HTR-8/SVneo (cell line): Measurements from ENCODE around the gene MCCC1.
A peak's percentile ranks its signal among the peaks of the same experiment; 100 is the strongest.

ENCODE experiments used
- DNase-seq: peaks from one replicate; pipeline ENCODE4 v3.0.0; 2011; ENCODE audit warnings: low spot score, mixed read lengths; ENCODE audit not compliant: insufficient read length
- FAIRE-seq: peaks from 2 replicates; lab custom pipeline; 2011; peaks lifted over from hg19 to GRCh38; lab: Jason Lieb, UNC

MCCC1 gene

DNA sequence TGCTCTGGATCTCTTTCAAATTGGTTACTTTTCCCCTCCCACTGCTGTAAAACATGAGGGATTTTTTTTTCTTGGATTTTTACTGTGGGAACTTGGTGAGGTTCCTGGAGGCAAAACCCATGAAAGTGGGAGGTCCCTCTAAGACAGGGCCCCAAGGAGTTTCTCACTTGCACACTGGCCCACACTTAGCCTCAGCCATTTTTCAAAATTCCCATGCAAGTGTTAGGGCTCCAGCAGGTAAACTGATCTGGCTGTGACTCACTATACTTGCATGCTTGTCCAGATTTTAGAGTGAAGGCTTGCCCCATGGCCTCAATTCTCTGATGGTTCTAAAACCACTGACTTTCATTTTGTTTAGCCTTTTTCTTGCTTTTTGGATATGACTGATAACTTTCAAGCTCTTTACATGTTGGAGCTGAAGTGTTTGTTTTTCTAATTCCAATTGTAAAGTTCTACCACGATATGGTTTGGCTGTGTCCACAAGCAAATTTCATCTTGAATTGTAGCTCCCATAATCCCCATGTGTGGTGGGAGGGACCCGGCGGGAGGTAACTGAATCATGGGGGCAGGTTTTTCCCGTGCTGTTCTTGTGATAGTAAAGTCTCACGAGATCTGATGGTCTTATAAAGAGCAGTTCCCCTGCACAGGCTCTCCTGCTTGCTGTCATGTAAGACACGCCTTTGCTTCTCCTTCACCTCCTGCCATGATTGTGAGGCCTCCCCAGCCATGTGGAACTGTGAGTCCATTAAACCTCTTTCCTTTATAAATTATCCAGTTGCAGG, 37.7 kb downstream of the MCCC1 start:
- no peak for FAIRE-seq
- DNase-seq = no peak

DNA sequence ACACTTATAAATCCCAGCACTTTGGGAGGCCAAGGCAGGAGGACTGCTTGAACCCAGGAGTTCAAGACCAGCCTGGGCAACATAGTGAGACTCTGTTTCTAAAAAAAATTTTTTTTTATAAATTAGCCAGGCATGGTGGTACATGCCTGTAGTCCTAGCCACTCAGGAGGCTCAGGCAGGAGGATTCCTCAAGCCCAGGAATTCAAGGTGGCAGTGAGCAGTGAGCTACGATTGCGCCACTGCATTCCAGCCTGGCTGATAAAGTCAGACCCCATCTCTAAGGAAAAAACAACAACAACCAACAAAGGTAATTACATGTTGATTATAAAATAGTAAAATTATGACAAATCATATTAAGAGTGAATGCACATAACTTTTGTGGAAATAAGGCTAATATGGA, 40.9 kb downstream of the MCCC1 start:
- no peak for FAIRE-seq
- DNase-seq = no peak

DNA sequence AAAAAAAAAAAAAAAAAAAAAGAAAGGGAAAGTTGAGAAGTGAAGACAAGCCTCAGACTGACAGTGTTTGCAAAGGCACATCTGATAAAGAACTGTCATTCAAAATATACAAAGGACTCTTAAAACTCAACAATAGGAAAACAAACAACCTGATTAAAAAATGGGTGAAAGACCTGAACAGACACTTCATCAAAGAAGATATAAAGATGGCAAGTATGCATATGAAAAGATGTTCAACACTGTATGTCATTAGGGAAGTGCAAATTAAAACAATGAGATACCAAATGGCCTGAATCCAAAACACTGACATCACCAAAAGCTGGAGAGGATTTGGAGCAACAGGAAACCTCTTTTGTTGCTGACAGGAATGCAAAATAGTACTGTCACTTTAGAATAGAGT, 48.6 kb downstream of the MCCC1 start:
- FAIRE-seq = no peak
- no peak for DNase-seq

DNA sequence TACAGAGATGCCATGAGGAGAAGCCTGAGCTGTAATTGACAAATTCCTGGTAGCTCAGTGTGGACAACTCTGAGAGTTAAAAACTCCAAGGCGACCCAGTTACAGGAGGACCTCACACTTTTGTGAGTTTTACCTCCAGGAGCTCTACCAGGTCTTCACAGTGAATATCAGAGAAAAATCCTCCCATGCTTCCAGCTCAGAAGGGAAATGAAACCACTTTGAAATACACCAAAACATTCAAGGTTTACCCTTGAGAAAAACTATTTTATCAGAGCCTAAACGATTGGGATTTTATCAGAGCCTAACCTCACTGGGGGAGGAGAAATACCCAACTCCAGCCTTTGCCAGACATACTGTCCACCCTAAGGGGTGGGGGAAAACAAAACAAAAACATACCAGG, 52.4 kb downstream of the MCCC1 start:
- FAIRE-seq (no peak), DNase-seq (no peak)

DNA sequence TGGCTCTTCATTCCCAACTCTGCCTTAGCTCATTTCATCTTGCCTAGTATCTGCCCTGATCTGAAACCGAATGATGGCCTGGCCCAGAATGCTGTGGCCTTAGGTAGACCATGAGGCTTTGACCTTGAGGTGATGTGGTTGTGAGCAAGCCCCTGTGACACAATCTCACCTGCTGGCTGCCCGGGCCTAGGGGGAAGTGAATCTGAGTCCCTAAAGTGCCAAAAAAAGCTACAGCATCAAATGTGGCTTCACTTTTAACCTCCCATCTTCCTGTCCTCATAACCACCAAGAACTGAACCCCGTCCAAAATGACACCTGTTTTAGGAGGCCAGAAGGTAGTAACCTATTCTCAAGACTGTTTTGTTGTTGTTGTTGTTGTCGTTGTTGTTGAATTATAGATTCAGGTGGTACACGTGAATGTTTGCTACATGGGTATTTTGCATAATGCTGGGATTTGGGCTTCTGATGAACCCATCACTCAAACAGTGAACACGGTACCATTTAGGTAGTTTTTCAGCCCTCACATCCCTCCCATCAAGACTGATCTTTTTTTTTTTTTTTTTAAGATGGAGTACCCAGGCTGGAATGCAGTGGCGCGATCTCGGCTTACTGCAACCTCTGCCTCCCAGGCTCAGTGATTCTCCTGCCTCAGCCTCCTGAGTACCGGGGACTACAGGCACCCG, 54.6 kb downstream of the MCCC1 start:
- DNase-seq (no peak), FAIRE-seq (no peak)

DNA sequence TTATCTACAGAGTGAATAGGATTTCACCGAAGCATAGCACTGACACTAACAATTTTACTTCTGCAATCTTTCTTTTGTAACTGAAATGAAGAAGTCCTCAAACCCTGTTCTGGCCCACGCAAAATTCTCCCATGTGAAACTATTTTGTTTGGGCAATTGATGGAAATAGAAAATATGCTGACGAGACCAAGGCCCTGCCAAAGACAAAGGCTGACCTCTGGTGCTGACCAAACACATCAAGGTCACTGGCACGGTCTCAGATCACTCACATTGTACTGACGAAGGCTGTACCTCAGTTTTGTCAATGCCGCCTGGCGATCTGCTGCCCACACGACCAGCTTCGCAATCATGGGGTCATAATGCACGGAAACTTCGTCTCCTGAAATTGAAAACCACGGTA, 60.5 kb downstream of the MCCC1 start:
- FAIRE-seq (no peak), DNase-seq (no peak)

DNA sequence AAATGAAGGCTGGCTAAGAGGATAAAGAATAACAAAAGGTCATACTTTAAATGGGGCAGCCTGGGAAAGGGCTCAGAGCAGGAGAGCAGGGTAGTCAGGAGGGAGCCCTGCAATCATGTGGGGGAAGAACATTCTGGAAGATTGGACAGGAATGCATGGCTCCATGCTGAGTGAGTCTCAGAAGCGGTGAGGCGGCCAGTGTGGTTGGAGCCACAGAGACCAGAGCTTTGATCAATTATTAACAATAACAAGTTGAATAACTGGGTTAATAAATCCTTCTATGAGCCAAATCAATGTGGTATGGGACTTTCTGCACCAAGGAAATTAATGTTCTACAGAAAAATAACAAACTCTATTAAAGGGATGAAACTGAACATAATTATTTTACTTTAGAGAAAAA, 61.1 kb downstream of the MCCC1 start:
- FAIRE-seq (no peak), DNase-seq (no peak)

DNA sequence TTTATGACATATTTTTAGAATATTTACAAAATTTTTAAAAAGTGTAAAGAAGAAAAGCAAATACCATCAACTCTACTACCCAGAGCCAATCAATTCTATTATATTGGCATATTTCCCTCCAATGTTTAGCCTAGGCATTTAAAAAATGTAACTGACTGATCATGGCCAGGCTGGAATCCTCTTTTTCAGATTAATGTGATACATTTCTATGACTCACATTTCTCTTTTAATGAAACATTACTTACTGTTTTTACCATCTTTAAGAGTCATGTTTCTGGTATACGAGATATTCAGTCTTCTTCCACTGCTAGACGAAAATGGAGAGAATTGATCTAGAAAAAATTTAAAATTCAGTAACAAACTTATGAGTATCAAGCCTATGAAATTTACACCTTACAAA, 65.5 kb downstream of the MCCC1 start:
- no peak for FAIRE-seq
- DNase-seq = peak; percentile 19

DNA sequence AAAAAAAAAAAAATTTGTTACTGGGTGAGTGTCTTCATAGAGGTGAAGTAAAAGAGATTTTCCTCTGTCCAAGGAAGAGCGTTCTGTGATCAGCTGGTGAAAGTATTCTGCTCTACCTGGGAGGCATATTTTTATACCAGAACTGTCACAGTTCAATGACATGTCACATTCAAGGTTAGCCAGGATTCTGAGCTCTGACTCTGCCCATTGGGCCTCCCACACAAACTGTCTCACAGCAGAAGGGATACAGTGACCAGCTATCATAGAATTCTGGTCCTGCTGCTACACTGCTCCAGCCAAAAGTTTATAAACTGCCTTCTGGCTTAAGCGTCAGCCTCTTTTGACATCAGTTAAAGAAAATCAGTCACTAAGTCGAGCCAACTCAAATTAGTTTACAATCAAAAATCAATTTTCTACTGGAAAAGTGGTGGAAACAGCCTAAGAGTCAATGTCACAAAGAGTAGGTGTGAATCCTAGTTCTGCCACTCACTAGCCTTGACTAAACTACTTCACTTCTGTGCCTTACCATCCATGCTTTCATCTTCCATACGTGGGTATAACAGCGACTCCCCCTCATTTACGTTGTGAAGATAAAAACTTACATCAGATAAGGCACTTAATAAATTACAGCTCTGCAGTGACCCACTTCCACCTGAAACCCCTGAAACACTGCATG, 66.3 kb downstream of the MCCC1 start:
- FAIRE-seq = peak; percentile 38

DNA sequence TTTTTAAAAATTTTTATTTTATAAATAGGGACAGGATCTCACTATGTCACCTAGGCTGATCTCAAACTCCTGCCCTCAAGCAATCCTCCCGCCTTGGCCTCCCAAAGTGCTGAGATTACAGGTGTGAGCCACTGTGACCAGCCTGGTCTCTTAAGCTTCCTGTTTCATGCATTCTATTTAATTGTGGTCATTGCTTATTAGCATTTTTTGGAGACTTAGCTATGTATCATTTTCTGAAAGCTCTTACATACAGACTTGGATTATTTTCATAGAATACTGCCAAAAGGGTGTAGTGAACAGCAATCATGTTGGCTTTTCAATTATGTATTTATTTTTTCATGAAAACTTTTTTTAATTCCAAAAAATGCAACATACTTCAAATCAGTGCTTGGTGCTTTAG, 67.5 kb downstream of the MCCC1 start:
- no peak for DNase-seq
- FAIRE-seq = no peak

More for the DNA sequence above, 66.3 kb downstream of the MCCC1 start:
- no peak for DNase-seq

DNA sequence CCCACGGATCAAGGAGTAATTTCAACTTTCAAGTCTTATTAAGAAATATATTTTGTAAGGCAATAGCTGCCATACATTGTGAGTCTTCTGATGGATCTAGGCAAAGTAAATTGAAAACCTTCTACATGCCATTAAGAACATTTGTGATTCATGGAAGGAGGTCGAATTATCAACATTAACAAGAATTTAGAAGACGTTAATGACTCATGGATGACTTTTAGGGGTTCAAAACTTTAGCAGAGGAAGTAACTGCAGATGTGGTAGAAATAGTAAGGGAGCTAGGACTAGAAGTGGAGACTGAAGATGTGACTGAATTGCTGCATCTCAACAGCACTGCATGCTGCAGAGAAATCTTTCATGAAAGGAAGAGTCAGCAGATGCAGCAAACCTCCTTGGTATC, 70.9 kb downstream of the MCCC1 start:
- FAIRE-seq (no peak), DNase-seq (no peak)

DNA sequence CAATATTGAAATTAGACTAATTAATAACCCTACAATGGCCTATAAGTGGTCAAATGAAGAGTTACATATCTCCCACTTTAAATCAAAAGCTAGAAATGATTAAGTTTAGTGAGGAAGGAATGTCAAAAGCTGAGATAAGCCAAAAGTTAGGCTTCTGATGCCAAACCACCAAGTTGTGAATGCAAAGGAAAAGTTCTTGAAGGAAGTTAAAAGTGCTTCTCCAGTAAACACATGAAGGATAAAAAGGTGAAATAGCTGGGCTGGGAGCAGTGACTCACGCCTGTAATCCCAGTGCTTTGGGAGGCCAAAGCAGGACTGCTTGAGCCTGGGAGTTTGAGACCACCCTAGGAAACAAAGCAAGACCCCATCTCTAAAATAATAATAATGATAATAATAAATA, 72.0 kb downstream of the MCCC1 start:
- DNase-seq (no peak), FAIRE-seq (no peak)

DNA sequence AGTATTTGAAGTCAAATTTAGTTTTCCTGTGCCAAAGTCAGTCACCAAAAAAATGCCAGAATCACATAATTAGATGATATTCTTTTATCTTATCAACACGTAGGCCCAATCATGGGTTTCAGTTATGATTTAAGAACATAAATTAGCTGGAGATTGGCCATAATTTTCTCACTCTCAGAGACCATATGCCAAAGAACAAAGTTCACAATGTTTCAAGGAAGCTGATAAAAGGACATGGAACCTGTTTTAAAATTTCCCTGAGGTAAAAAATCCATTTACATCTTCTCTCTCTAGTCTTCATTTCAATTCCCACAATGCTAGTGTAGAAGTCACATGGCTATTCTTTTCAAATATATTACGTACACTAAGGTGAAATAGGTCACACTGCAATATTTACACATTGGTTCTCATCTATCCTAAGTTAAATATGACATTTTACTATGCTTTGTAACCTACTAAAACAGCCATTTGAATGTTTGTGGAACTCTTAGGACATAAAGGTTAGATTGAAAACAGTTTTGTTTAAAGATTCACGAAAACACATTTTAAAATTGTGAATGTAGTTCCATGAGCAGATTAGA, 76.3 kb downstream of the MCCC1 start:
- no peak for FAIRE-seq
- DNase-seq = no peak

DNA sequence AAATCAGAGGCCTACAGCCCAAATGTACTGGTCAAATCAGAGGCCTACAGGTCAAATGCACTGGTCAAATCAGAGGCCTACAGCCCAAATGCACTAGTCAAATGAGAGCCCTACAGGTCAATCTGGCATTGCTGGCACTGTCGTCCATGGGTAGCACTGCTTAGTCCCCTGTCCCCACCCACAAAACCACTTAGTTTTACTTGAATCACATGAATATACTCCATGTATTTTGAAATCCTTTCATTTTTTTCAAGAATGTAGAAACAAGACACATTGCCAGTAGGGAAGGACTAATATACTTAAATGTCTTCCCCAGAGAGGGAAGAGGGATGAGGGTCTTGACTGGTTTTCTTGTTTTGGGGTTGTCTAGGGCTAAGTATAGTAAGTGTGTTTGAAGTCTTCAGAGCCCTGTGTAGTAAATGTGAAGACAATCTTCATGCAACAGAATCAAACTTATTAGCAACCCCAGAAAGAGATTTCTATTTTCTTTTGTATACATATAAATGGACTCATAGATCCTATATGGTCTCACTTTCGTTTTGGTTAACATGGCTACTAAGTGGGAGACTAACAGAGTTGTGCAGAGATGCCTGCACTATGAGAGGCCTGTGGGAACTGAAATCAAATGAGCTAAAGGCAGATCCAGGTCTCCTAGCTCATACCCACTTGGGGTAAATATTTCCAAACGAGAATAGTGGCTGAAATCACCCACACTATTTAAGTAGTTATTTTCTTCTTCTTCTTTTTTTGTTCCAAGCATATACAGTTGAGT, 80.7 kb downstream of the MCCC1 start:
- DNase-seq (no peak), FAIRE-seq (no peak)

DNA sequence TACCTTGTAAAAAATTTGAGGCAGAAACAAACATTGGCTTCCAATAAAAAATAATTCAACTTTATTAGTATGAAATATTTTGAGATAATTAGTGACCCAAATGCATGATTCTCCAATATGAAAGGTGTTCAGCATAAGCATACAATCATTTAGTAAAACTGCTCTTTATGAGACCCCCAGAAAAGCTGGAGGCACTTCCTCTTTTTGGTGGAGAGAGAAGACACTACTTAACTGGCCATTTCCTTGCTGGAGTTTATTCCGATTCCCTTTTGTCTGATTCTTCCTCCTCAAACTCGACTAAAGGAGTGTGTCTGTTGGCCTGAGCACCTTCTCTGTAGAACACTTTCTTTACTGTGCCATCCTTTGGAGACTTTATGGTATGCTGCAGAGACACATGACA, 84.1 kb downstream of the MCCC1 start:
- DNase-seq (no peak), FAIRE-seq (no peak)

DNA sequence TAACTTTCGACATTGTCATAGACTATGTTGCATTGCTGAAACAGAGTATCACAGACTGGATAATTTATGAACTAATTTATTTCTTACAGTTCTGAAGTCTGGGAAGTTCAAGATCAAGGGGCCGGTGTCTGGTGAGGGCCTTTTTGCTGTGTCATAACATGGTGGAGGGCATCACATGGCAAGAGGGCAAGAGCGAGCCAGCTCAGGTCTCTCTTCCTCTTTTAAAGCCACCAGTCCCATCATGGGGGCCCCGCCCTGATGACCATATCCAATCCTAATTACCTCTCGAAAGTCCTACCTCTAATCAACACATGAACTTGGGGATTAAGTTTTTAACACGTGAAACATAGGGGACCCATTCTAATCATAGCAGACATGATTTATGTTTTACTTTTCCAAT, 85.4 kb downstream of the MCCC1 start:
- no peak for DNase-seq
- no peak for FAIRE-seq

DNA sequence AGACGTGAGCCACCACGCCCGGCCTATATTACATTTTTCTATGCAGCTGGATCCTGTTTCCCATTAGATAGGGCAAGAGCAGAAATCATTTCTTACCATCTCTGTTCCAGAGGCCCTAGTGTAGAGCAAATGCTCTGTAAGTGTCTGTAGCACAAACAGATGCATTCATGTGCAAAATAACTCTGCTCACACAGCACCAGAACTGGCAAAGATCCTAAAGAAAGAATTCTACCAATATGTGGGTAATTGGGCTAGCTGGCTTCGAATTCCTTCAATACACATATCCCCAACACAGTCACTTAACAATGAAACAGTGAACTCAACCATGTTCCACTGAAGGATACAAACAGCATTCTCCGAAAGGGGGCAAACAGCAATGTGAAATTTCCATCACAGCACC, 86.2 kb downstream of the MCCC1 start:
- no peak for DNase-seq
- no peak for FAIRE-seq

DNA sequence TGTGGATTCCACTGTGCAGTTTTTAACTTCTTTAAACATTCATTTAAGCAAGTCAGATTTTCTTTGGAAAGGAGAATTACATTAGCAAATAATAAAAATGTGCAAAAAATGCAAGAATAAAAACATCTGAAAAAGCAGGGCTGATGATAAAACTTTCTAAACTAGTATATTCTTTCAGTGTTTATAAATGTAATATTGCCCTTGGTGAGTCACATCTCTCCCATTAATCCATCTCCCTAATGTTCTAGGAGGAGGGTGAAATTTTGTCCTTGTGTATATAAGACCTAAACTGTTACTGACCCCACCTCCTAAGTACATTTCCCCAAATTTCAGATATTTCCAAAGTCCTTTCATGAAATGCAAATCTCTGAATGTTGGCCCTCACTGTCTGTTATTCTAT, 90.5 kb downstream of the MCCC1 start:
- FAIRE-seq = no peak

DNA sequence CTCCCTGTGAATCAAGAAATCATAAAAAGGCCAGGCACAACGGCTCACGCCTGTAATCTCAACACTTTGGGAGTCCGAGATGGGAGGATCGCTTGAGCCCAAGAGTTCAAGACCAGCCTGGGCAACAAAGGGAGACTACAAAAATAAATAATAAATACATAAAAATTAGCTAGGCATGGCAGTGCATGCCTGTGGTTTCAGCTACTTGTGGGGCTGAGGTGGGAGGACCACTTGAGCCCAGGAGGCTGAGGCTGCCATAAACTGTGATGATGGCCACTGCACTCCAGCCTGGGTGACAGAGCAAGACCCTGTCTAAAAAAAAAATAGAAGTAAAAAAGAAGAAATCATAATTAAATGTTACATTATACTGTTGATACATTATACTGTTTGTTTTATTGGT, 91.0 kb downstream of the MCCC1 start:
- FAIRE-seq (no peak), DNase-seq (no peak)

More for the DNA sequence above, 90.5 kb downstream of the MCCC1 start:
- no peak for DNase-seq

DNA sequence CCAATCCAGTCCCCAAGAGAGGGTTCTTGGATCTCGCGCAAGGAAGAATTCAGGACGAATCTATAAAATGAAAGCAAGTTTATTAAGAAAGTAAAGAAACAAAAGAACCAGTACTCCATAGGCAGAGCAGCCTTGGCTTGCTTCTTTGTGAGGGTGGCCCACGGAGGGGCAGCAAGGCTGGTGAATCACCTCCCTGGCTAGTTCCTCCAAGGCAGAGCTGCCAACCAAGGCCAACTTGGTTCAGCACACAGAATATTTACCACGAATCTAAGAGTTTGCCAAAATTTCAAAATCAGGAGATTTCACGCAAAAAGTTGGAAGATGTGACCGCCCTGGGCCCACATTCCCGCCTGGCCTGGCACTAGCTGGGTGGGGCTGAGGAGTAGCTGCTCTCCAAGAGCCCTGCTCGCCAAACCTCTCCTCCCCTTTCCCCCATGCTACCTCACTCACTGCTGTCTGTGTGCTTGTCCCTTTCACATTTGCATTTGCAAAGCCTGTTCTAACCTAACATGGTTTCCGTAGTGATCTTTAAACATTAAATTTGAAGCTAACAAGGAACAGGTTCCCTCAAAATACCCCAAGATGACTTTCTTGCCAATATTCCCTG, 92.8 kb downstream of the MCCC1 start:
- FAIRE-seq (no peak), DNase-seq (no peak)
